ENCODE data around the gene SFRP5. TPM values are rescaled to one million over a fixed set of nuclear protein-coding genes. Genes with fewer than 3 reads are reported as not detected.

The SFRP5 gene
- total RNA-seq, 1 experiment from 2014 or later: 3.5 TPM

DNA sequence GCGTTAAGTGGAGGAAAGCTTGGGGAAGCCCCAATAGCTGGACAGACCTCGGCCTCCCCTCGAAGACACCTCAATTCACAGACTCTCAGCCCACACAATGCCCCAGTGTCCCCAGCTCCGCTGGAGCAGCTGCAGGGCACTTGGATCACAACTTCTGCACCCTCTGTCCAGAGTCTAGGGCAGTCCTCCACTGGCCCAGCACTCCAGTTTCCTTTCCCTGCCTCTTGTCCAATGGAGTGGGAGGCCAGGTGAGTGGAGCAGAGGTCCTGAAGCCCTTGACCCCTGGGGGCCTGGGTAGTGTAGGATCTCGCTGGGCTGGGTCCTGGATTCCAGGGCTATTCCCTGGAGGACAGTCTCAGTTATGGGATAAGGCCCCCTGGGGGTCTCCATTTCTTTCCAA is 11.9 kb downstream of the SFRP5 start:
- H3K36me3 Mint-ChIP-seq: peaks cover 26% of the 10 kb centered on the region
- ATAC-seq: no peak
- TF ChIP-seq MXD4 (CRISPR knock-in tag; IDR thresholded peaks at IDR 0.05; ENCODE audit: borderline replicate concordance) (no peak), JAZF1 (CRISPR knock-in tag; IDR thresholded peaks at IDR 0.05) (no peak)
- TF ChIP-seq, protein P1, sequence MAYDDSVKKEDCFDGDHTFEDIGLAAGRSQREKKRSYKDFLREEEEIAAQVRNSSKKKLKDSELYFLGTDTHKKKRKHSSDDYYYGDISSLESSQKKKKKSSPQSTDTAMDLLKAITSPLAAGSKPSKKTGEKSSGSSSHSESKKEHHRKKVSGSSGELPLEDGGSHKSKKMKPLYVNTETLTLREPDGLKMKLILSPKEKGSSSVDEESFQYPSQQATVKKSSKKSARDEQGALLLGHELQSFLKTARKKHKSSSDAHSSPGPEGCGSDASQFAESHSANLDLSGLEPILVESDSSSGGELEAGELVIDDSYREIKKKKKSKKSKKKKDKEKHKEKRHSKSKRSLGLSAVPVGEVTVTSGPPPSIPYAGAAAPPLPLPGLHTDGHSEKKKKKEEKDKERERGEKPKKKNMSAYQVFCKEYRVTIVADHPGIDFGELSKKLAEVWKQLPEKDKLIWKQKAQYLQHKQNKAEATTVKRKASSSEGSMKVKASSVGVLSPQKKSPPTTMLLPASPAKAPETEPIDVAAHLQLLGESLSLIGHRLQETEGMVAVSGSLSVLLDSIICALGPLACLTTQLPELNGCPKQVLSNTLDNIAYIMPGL (CRISPR knock-in tag; IDR thresholded peaks at IDR 0.05): no peak
- TF ChIP-seq, protein P2, sequence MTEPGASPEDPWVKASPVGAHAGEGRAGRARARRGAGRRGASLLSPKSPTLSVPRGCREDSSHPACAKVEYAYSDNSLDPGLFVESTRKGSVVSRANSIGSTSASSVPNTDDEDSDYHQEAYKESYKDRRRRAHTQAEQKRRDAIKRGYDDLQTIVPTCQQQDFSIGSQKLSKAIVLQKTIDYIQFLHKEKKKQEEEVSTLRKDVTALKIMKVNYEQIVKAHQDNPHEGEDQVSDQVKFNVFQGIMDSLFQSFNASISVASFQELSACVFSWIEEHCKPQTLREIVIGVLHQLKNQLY (CRISPR knock-in tag; IDR thresholded peaks at IDR 0.05): no peak
- no peak for DNase-seq (ENCODE audit: low spot score)
- H3K9me3 Mint-ChIP-seq: no peaks in the 10 kb centered on the region
- CTCF ChIA-PET: interaction anchor here (0.6 to 3.1 kb wide), 6 partner anchors 12 to 282 kb away, joined by 3 to 10 read pairs (median 4); partner anchors contain the start of gene SFRP5
- peaks cover 17% of the 10 kb centered on the region for H3K4me1 Mint-ChIP-seq
- H3K27me3 Mint-ChIP-seq (ENCODE audit: low read depth): no peaks in the 10 kb centered on the region
- no peak overlapping the region for H3K4me3 Mint-ChIP-seq
- H3K27ac Mint-ChIP-seq: no peak overlapping the region
- POLR2A ChIA-PET: no interaction called here

DNA sequence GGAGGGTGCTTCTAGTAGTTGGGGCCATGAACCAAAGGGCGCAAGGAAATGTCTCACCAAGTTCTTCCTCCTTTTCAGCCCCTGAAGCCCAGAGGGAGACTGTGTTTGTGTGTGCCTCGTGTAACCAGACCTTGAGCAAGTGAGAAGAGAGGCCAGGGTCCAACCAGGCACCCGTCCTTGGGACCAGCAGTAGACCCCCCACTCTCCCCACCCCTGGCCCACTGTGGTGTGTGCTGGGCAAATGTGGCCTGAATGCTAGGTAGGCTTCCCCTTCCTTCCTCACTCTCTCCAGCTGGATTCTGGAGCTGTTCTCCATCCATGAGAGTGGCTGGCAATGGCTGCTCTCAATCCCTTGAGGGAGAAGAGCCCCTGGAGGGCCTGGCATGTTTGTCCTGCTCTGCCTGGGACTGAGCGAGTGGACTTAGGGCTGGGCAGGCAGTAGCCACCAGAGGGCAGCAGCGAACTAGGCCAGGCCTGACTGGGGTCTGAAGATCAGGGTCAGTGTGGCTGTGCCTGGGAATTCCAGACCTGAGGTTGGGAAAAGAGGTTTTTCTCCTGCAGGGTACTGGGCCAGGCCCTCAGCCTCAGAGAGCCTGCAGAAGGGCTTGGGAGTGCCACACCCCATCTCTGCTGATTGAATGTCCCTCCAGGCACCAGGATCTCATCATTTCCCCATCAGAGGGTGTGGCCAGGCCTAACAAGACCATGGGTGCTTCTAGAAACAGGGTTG is 12.5 kb downstream of the SFRP5 start:
- TF ChIP-seq, protein P3, sequence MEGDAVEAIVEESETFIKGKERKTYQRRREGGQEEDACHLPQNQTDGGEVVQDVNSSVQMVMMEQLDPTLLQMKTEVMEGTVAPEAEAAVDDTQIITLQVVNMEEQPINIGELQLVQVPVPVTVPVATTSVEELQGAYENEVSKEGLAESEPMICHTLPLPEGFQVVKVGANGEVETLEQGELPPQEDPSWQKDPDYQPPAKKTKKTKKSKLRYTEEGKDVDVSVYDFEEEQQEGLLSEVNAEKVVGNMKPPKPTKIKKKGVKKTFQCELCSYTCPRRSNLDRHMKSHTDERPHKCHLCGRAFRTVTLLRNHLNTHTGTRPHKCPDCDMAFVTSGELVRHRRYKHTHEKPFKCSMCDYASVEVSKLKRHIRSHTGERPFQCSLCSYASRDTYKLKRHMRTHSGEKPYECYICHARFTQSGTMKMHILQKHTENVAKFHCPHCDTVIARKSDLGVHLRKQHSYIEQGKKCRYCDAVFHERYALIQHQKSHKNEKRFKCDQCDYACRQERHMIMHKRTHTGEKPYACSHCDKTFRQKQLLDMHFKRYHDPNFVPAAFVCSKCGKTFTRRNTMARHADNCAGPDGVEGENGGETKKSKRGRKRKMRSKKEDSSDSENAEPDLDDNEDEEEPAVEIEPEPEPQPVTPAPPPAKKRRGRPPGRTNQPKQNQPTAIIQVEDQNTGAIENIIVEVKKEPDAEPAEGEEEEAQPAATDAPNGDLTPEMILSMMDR (IDR thresholded peaks at IDR 0.05): peak; percentile 76
- TF ChIP-seq ZNF138 (CRISPR knock-in tag; conservative IDR thresholded peaks at IDR 0.05): peak; percentile 46; the same call in 1 of the 2 replicates
- TF ChIP-seq, protein P4, sequence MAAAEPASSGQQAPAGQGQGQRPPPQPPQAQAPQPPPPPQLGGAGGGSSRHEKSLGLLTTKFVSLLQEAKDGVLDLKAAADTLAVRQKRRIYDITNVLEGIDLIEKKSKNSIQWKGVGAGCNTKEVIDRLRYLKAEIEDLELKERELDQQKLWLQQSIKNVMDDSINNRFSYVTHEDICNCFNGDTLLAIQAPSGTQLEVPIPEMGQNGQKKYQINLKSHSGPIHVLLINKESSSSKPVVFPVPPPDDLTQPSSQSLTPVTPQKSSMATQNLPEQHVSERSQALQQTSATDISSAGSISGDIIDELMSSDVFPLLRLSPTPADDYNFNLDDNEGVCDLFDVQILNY (CRISPR knock-in tag; IDR thresholded peaks at IDR 0.05): no peak
- no peak for TF ChIP-seq ZNF671 (CRISPR knock-in tag; IDR thresholded peaks at IDR 0.05)
- TF ChIP-seq ZNF121 (CRISPR knock-in tag; IDR thresholded peaks at IDR 0.05): peak; percentile 100
- TF ChIP-seq, protein P5, sequence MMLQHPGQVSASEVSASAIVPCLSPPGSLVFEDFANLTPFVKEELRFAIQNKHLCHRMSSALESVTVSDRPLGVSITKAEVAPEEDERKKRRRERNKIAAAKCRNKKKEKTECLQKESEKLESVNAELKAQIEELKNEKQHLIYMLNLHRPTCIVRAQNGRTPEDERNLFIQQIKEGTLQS (CRISPR knock-in tag; conservative IDR thresholded peaks at IDR 0.05): no peak
- TF ChIP-seq, protein P6, sequence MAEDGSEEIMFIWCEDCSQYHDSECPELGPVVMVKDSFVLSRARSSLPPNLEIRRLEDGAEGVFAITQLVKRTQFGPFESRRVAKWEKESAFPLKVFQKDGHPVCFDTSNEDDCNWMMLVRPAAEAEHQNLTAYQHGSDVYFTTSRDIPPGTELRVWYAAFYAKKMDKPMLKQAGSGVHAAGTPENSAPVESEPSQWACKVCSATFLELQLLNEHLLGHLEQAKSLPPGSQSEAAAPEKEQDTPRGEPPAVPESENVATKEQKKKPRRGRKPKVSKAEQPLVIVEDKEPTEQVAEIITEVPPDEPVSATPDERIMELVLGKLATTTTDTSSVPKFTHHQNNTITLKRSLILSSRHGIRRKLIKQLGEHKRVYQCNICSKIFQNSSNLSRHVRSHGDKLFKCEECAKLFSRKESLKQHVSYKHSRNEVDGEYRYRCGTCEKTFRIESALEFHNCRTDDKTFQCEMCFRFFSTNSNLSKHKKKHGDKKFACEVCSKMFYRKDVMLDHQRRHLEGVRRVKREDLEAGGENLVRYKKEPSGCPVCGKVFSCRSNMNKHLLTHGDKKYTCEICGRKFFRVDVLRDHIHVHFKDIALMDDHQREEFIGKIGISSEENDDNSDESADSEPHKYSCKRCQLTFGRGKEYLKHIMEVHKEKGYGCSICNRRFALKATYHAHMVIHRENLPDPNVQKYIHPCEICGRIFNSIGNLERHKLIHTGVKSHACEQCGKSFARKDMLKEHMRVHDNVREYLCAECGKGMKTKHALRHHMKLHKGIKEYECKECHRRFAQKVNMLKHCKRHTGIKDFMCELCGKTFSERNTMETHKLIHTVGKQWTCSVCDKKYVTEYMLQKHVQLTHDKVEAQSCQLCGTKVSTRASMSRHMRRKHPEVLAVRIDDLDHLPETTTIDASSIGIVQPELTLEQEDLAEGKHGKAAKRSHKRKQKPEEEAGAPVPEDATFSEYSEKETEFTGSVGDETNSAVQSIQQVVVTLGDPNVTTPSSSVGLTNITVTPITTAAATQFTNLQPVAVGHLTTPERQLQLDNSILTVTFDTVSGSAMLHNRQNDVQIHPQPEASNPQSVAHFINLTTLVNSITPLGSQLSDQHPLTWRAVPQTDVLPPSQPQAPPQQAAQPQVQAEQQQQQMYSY (CRISPR knock-in tag; IDR thresholded peaks at IDR 0.05): no peak
- TF ChIP-seq TEAD1 (CRISPR knock-in tag; IDR thresholded peaks at IDR 0.05): no peak
- TF ChIP-seq OVOL2 (CRISPR knock-in tag; IDR thresholded peaks at IDR 0.05; ENCODE audit: borderline replicate concordance): no peak
- DNase-seq (ENCODE audit: low spot score) (peak; percentile 90), ATAC-seq (peak; percentile 90)
- Mint-ChIP-seq H3K27ac (peak overlapping the region; percentile 53; the same call in 1 of the 2 replicates), H3K9me3 (no peaks in the 10 kb centered on the region), H3K36me3 (peaks cover 32% of the 10 kb centered on the region), H3K4me1 (peaks cover 14% of the 10 kb centered on the region), H3K4me3 (no peak overlapping the region), H3K27me3 (ENCODE audit: low read depth) (no peaks in the 10 kb centered on the region)
- CTCF ChIA-PET: interaction anchor here (0.6 to 3.1 kb wide), 11 partner anchors 13 to 158 kb away, joined by 3 to 10 read pairs (median 4); partner anchors contain the start of genes SFRP5 and ZFYVE27
- POLR2A ChIA-PET: interaction anchor here (0.5 kb wide), 1 partner anchor 75 kb away, joined by 3 read pairs; no protein-coding TSS in a partner anchor
